Inflammatory macrophage treated with lipopolysaccharide for 1 hour (primary cell): ENCODE measurements around the gene TBC1D8.

ENCODE experiments used
- DNase-seq, 2 donors: peaks; one replicate each; pipeline ENCODE4 v3.0.0-alpha.2; 2020 to 2022

Gene TBC1D8

DNA sequence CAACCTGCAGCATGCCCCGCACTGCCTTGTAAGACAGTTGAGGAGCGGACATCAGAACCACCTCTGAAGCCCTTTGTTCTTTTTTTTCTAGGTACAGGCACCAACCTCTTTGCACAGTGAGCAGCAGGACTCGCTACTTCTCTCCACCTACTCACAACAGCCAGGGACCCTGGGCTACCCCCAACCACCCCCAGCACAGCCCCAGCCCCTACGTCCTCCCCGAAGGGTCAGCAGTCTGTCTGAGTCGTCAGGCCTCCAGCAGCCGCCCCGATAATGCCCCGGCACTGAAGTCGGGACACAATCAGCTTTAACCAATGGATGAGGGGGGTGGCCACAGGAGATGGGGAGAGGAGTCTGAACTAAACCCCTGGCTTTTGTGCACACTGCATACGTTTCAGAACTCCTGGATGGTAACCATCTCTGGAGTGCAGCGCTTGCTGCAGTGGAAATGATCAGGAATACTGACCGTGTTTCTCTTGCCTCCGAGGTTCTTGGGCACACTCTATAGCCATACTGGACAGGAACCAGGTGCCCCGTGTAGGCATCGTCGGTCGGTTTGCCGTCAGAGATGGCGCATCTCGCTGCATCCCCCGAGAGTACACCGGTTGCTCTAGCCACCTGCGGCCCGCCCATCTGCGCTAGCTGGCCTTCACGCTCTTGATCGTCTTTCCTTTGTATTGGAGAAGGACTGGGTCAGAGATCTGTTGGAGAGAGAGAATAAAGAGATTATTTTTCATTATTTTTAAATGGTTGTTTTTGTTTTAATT lies 155.7 kb downstream of the TBC1D8 start:
- no peak for DNase-seq

- no peak for DNase-seq
These were observed 157.9 kb downstream of the TBC1D8 start for GRCh38 chr2:100993294-100993693.

GRCh38 chr2:100992262-100992661 lies 158.9 kb downstream of the TBC1D8 start:
- peak in 1 of 2 donors; percentile 33 for DNase-seq

GRCh38 chr2:100991404-100991773 lies 159.8 kb downstream of the TBC1D8 start:
- DNase-seq = no peak

GRCh38 chr2:100990650-100991403 lies 160.4 kb downstream of the TBC1D8 start:
- DNase-seq = no peak

- no peak for DNase-seq
These were observed 161.0 kb downstream of the TBC1D8 start for GRCh38 chr2:100990166-100990565.

GRCh38 chr2:100989666-100990065 lies 161.5 kb downstream of the TBC1D8 start:
- no peak for DNase-seq

- no peak for DNase-seq
These were observed 162.4 kb downstream of the TBC1D8 start for GRCh38 chr2:100988630-100989417.

- DNase-seq = no peak
These were observed 163.2 kb downstream of the TBC1D8 start for GRCh38 chr2:100987974-100988373.

DNA sequence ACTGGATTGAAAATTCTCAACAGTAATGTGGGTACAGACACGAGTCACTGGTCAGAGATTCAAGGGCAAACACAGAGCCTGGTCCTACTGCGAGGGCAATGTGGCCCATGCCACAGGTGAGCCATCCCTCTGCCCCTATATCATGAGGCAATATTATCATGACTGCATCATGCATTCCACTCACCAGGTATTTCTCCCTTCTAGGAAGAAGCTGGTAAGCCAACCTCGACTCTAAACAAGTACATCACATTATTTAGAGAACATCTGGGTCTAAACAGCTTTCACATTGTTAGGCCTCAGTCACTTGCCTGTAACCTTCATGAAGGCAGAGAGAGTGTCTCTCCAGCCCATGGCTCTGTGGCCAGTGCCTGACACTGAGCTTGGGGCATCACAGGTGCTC lies 163.6 kb downstream of the TBC1D8 start:
- DNase-seq = no peak

GRCh38 chr2:100986157-100986556 lies 165.0 kb downstream of the TBC1D8 start:
- no peak for DNase-seq

GRCh38 chr2:100984892-100985307 lies 166.3 kb downstream of the TBC1D8 start:
- DNase-seq = peak; percentile 37 to 65

GRCh38 chr2:100983684-100984310 lies 167.4 kb downstream of the TBC1D8 start:
- no peak for DNase-seq

GRCh38 chr2:100983201-100983600 lies 168.0 kb downstream of the TBC1D8 start:
- no peak for DNase-seq

DNA sequence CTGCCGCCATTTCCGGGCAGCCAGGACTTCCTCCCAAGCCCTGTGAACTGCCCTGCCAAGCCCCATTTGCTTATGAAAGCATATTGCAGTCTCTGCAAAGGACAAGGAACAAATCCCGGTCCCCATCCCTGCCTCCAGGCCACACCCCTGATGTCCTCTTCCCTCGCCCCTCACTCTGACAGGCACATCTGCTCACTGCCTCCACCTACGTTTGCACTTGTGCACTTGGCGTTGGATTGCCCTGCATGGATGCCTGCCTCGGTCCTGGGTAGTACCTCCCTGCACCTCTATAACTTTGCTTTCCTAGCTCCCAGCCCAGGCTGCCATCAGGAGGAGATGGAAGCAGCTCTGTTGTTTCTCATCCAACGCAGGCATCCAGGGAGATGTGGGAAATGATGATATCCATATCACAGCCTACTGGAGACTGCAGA lies 168.7 kb downstream of the TBC1D8 start:
- DNase-seq = no peak

DNA sequence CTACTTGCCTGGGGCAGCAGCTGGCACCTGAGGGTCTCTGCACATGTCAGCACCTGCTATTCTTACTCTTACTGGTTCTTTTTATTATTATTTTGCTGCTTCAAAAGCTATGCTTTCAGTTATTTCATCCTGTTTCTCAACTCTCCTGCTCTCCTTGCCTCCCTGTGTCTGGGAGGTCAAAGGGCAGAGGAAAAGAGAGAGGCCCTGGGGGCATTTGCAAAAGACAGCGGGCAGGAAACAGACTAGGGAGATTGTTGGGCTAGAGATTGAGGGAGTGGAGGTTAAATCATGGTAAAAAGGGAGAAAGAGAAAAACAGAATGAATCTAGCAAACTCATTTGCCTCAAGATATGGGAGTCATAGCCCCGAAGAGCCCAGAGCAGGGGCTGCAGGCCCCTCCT lies 170.2 kb downstream of the TBC1D8 start:
- DNase-seq = no peak

DNA sequence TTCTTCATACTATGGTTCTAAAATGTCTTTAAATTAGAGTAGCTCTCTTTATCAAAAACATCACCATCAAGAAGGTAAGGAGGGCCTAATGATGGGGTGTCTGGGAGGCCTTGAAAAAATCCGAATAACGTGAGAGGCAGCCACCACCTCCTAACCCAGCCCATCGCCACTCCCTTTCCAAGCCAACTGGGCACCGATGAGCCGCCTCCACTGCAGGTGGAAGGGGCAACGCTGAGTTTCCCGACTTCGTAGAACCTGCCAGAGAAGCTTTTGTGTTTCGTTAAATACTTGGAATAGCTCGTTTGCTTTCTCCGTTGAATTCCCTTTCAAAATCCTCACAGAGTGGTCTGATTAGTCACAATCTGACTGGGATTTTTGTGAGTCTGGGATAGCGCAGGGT lies 171.1 kb downstream of the TBC1D8 start:
- DNase-seq = no peak

- DNase-seq = no peak
These were observed 172.5 kb downstream of the TBC1D8 start for GRCh38 chr2:100978582-100979191.

DNA sequence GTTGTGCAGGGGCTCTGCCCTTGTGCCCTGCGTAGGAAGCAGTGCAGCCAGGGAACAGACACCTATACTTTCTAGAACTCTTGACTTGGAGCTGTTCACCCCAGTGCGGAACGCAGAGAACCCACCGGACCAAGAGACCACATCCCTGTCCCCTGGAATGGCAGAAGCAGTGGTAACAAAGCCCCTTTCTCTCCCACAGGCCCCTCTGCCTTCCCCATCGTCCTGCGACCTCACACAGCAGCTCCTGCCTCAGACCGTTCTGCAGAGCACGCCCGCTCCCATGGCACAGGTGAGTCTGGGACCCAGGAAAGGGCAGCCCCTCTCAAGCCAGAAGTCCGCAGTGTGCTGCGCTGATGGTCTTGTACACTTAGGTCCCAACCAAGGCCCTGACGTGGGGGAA lies 173.7 kb downstream of the TBC1D8 start:
- no peak for DNase-seq

- DNase-seq = no peak
These were observed 174.4 kb downstream of the TBC1D8 start for GRCh38 chr2:100976645-100977391.

DNA sequence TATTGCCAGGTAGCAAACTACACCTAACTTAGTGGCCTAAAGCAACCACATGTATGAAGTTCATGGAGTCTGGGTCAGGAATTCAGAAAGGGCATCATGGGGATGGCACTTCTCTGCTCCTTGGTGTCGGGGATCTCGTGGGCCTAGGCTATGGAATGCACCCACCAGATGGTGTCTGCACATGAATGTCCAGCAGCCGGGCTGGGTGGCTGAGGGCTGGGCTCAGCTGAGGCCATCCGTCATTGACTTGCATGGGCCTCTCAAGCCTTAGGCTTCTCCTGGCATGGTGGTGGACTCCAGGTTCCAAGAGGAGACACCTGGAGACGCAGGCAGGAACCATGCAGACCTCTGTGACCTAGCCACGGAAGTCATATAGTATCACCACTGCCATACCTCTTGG lies 175.1 kb downstream of the TBC1D8 start:
- DNase-seq = no peak

GRCh38 chr2:100975521-100975785 lies 175.7 kb downstream of the TBC1D8 start:
- no peak for DNase-seq
